Liver (tissue), 3 donors: Measurements from ENCODE around the gene KIAA1755.
A peak's percentile ranks its signal among the peaks of the same experiment; 100 is the strongest.

Experiments
- CTCF ChIP-seq: fragments of 150-350 bp; IDR thresholded peaks from 2 replicates; pipeline ENCODE4 v1.5.1; 2017; ENCODE audit warnings: improper control_type of control experiment, low read depth, low read length; ENCODE audit not compliant: missing input control
- GABPA ChIP-seq, 2 donors: IDR thresholded peaks in 1 of 2; conservative IDR thresholded peaks in 1 of 2; 2 replicates each; pipeline ENCODE4 v1.6.1; 2016; ENCODE audit warnings: antibody characterized with exemption in 2 of 2, mild to moderate bottlenecking in 1 of 2, moderate library complexity in 1 of 2
- MAX ChIP-seq: IDR thresholded peaks from 2 replicates; pipeline ENCODE4 v1.6.1; 2016; ENCODE audit warnings: antibody characterized with exemption
- SP1 ChIP-seq: IDR thresholded peaks from 2 replicates; pipeline ENCODE4 v1.6.1; 2018; ENCODE audit warnings: antibody characterized with exemption, mild to moderate bottlenecking
- TAF1 ChIP-seq: conservative IDR thresholded peaks from 2 replicates; pipeline ENCODE4 v1.6.1; 2016; ENCODE audit warnings: antibody characterized with exemption, mild to moderate bottlenecking
- TF ChIP-seq, protein P1 (sequence below): IDR thresholded peaks from 2 replicates; pipeline ENCODE4 v1.6.1; 2016; ENCODE audit warnings: antibody characterized with exemption
- TF ChIP-seq, protein P2 (sequence below): IDR thresholded peaks from 2 replicates; pipeline ENCODE4 v1.6.1; 2016; ENCODE audit warnings: antibody characterized with exemption
- donor health status: healthy.
- donor health status: healthy.

DNA sequence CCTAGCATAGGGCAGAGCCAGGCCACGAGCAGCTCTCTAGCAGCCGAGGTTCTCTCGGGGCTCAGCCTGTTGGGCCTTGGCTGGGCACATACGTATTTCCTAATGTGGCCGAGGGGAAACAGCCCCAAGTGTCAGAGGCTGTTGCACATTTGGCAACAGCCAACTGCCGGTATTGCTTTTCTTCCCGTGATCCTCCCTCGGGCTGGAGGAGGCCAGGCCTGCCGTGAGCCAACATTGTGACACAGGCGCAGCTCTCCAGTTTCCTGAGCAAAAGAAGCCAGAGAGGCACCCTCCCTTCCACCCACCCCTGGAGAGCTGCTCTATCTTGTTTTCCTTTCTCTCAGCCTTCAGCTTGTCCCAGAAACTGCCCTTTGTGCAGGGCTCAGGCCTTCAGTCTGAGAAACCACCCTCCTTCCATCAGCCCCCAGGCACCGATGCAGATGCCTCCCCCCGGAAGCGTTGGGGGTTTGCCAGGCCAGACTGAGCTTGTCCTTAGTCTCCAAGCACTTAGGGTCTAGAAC is 38.3 kb upstream of the KIAA1755 start:
- TF ChIP-seq GABPA (IDR thresholded peaks at IDR 0.05 in 1 of 2, conservative IDR thresholded peaks at IDR 0.05 in 1 of 2): peak in 1 of 2 donors; percentile 21
- TF ChIP-seq CTCF: no peak
- TF ChIP-seq MAX: no peak
- TF ChIP-seq, protein P1, sequence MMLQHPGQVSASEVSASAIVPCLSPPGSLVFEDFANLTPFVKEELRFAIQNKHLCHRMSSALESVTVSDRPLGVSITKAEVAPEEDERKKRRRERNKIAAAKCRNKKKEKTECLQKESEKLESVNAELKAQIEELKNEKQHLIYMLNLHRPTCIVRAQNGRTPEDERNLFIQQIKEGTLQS: no peak
- TF ChIP-seq, protein P2, sequence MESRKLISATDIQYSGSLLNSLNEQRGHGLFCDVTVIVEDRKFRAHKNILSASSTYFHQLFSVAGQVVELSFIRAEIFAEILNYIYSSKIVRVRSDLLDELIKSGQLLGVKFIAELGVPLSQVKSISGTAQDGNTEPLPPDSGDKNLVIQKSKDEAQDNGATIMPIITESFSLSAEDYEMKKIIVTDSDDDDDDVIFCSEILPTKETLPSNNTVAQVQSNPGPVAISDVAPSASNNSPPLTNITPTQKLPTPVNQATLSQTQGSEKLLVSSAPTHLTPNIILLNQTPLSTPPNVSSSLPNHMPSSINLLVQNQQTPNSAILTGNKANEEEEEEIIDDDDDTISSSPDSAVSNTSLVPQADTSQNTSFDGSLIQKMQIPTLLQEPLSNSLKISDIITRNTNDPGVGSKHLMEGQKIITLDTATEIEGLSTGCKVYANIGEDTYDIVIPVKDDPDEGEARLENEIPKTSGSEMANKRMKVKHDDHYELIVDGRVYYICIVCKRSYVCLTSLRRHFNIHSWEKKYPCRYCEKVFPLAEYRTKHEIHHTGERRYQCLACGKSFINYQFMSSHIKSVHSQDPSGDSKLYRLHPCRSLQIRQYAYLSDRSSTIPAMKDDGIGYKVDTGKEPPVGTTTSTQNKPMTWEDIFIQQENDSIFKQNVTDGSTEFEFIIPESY: no peak
- peak; percentile 28 for TF ChIP-seq SP1
- no peak for TF ChIP-seq TAF1
